Transverse colon (tissue), 4 donors: ENCODE data around the gene ZNF2. TPM values are rescaled to one million over a fixed set of nuclear protein-coding genes. Genes with fewer than 3 reads are reported as not detected.

ENCODE experiments used
- DNase-seq: peaks from one replicate; pipeline ENCODE4 v3.0.0-alpha.2; 2019
- H3K27ac ChIP-seq, 4 donors: fragments of 200-600 bp; sonication (generic); 2 replicates each; pipeline ENCODE4 v1.5.1; 2016 to 2018; ENCODE audit warnings: inconsistent platforms in 4 of 4
- H3K27me3 ChIP-seq: fragments of 200-600 bp; sonication (generic); 2 replicates; pipeline ENCODE4 v1.5.1; 2017; ENCODE audit warnings: inconsistent platforms
- H3K36me3 ChIP-seq, 4 donors: fragments of 200-600 bp; sonication (generic); 2 replicates each; pipeline ENCODE4 v1.5.1; 2017 to 2019; ENCODE audit warnings: inconsistent platforms in 4 of 4
- H3K4me1 ChIP-seq, 4 donors: fragments of 200-600 bp; sonication (generic); 2 replicates each; pipeline ENCODE4 v1.5.1; 2017 to 2020; ENCODE audit warnings: inconsistent platforms in 4 of 4
- H3K4me3 ChIP-seq, 4 donors: fragments of 200-600 bp; sonication (generic); 1 replicate in 1 of 4; 2 replicates in 3 of 4; pipeline versions ENCODE4 v1.5.1 to v1.6.1; 2017 to 2019; ENCODE audit warnings: inconsistent platforms in 4 of 4
- H3K9me3 ChIP-seq, 2 donors: fragments of 200-600 bp; sonication (generic); 2 replicates each; pipeline ENCODE4 v1.5.1; 2017 to 2019; ENCODE audit warnings: inconsistent platforms in 2 of 2
- EP300 ChIP-seq: sonication (generic); formaldehyde crosslinking; IDR thresholded peaks from one replicate; pipeline ENCODE4 v1.6.1; 2017; ENCODE audit warnings: antibody characterized with exemption, low read depth
- POLR2A ChIP-seq: fragments of 450-650 bp; IDR thresholded peaks from one replicate; pipeline ENCODE4 v1.6.1; 2016; ENCODE audit warnings: antibody characterized with exemption, mild to moderate bottlenecking, moderate library complexity
- POLR2AphosphoS5 ChIP-seq, 3 donors: sonication (generic); formaldehyde crosslinking; IDR thresholded peaks; one replicate each; pipeline ENCODE4 v1.6.1; 2016; ENCODE audit warnings: antibody characterized with exemption in 3 of 3
- WGBS, 2 donors: methylation state at CpG; one replicate each; pipeline ENCODE4 v1.1.5; 2018; ENCODE audit warnings: low coverage in 1 of 2; 5-methylcytosine and 5-hydroxymethylcytosine counted together
- in situ Hi-C, 4 donors: fragments of 200-750 bp; cut with MboI; loops; one replicate each; pipeline versions ENCODE4 v1.15.0 to v1.15.1; 2017; ENCODE audit warnings: low sequenced_read_pairs in 3 of 4, low pct_ligation_motif_present in 1 of 4, low pct_unique_long_range_greater_than_20kb in 1 of 4
- intact Hi-C: fragments of 100-400 bp; cut with DNase I; formaldehyde crosslinking; loops from one replicate; pipeline ENCODE4 v1.15.1; 2023; ENCODE audit warnings: low total_unique reads
- total RNA-seq, 4 donors: library from RNA; depleted of rRNA; stranded (reverse); fragments of >200 nt; gene quantifications; one replicate each; pipeline ENCODE4 v1.1.0, GENCODE V29; 2016
- TF ChIP-seq, protein P1 (sequence below), 5 experiments: fragments of 200-600 bp in 3 of 5; fragments of 450-650 bp in 2 of 5; sonication (generic) in 3 of 5; IDR thresholded peaks; 1 replicate in 2 of 5; 2 replicates in 3 of 5; pipeline ENCODE4 v1.5.1; 2016 to 2017; ENCODE audit warnings: antibody characterized with exemption in 5 of 5, inconsistent platforms in 3 of 5, mild to moderate bottlenecking in 2 of 5, moderate library complexity in 1 of 5

The ZNF2 gene
- total RNA-seq, 4 donors from 2014 or later = 0.20 to 4.1 (median 1.8) TPM

DNA sequence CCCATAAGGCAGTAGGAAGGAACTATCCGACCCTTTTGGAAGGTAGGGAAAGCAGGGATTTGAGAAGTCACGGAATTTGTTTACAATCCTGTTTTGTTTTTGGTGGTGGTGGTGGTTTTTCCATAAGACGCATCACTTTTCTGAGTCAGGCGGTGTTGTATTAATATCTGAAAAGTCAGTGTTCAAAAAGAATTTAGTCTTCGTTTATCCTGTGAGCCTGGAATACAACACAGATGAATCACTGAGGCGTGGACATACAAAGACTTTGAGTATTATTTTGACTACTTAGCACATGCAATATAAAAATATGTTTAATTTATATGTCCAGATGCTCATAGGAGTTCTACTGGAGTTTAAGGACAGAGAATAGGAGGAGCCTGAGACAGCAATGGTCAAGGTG lies 42.5 kb downstream of the ZNF2 start:
- in situ Hi-C loops (no loop called here), intact Hi-C loops (loop anchor here (10.0 kb wide), 1 partner anchor 127 kb away; no protein-coding TSS in a partner anchor)
- Histone ChIP-seq H3K36me3 (peaks cover 0 to 28% (median 14%) of the 10 kb centered on the region in 4 donors), H3K4me3 (peak overlapping the region in 3 of 4 donors; percentile 50 to 79 (median 59)), H3K9me3 (peaks cover 23 to 30% of the 10 kb centered on the region in 2 donors), H3K27ac (peak overlapping the region in 1 of 4 donors; percentile 91), H3K4me1 (peaks cover 0 to 21% (median 5%) of the 10 kb centered on the region in 4 donors), H3K27me3 (no peaks in the 10 kb centered on the region)
- WGBS, 2 donors = 65 to 74% methylated on average over 6 of the region's 6 CpGs
- no peak for DNase-seq
- no peak for TF ChIP-seq EP300
- TF ChIP-seq POLR2AphosphoS5 (IDR thresholded peaks at IDR 0.05) = no peak
- no peak for TF ChIP-seq POLR2A
- TF ChIP-seq, protein P1, sequence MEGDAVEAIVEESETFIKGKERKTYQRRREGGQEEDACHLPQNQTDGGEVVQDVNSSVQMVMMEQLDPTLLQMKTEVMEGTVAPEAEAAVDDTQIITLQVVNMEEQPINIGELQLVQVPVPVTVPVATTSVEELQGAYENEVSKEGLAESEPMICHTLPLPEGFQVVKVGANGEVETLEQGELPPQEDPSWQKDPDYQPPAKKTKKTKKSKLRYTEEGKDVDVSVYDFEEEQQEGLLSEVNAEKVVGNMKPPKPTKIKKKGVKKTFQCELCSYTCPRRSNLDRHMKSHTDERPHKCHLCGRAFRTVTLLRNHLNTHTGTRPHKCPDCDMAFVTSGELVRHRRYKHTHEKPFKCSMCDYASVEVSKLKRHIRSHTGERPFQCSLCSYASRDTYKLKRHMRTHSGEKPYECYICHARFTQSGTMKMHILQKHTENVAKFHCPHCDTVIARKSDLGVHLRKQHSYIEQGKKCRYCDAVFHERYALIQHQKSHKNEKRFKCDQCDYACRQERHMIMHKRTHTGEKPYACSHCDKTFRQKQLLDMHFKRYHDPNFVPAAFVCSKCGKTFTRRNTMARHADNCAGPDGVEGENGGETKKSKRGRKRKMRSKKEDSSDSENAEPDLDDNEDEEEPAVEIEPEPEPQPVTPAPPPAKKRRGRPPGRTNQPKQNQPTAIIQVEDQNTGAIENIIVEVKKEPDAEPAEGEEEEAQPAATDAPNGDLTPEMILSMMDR (IDR thresholded peaks at IDR 0.05) = no peak

DNA sequence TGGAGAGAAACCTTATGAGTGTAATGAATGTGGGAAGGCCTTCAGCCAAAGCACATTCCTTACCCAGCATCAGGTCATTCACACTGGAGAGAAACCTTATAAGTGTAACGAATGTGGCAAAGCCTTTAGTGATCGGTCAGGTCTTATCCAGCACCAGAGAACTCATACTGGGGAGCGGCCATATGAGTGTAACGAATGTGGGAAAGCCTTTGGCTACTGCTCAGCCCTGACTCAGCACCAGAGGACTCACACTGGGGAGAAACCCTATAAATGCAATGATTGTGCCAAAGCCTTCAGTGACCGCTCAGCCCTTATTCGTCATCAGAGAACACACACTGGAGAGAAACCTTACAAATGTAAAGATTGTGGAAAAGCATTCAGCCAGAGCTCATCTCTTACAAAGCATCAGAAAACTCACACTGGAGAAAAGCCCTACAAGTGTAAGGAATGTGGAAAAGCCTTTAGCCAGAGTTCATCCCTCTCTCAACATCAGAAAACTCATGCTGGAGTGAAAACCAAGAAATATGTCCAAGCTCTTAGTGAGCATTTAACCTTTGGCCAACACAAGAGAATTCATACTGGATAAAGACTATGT lies 49.5 kb downstream of the ZNF2 start:
- Histone ChIP-seq H3K9me3 (peaks cover 83 to 90% of the 10 kb centered on the region in 2 donors), H3K27ac (no peak overlapping the region), H3K4me3 (no peak overlapping the region), H3K4me1 (no peaks in the 10 kb centered on the region), H3K27me3 (no peaks in the 10 kb centered on the region), H3K36me3 (peaks cover 0 to 72% (median 28%) of the 10 kb centered on the region in 4 donors)
- no peak for DNase-seq
- in situ Hi-C loops = no loop called here
- 96 to 100% methylated on average over 2 to 6 of the region's 6 CpGs for WGBS, 2 donors
- TF ChIP-seq, protein P1 (IDR thresholded peaks at IDR 0.05) = no peak
- TF ChIP-seq POLR2AphosphoS5 (IDR thresholded peaks at IDR 0.05) (no peak), POLR2A (no peak), EP300 (no peak)
- intact Hi-C loops = no loop called here

DNA sequence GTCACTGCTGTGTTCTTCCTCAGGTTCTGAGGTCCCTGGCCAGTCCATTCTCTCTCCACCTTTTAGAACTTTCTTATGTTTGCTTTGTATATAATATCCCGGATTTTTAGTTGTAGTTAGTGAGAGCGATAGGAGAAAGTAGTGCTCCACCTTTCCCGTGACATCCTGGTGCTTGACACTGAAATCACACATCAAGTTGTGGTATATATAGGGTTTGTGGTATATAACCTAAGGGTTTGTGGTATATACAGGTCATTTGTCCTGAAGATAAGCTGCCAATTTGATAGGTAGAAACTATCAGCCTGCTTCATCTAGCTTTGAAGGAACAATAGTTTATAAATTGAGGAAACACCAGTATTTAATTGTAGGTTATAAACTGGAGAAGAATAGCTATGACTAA lies 54.8 kb downstream of the ZNF2 start:
- no peak overlapping the region for H3K4me3 ChIP-seq
- peaks cover 67 to 88% of the 10 kb centered on the region in 2 donors for H3K9me3 ChIP-seq
- intact Hi-C loops = no loop called here
- TF ChIP-seq POLR2A = no peak
- TF ChIP-seq, protein P1 (IDR thresholded peaks at IDR 0.05) = no peak
- TF ChIP-seq POLR2AphosphoS5 (IDR thresholded peaks at IDR 0.05) = no peak
- TF ChIP-seq EP300 = no peak
- H3K27me3 ChIP-seq = no peaks in the 10 kb centered on the region
- H3K4me1 ChIP-seq = no peaks in the 10 kb centered on the region
- 92 to 95% methylated on average over 2 to 3 of the region's 3 CpGs for WGBS, 2 donors
- peaks cover 0 to 20% (median 3%) of the 10 kb centered on the region in 4 donors for H3K36me3 ChIP-seq
- in situ Hi-C loops = loop anchor here in 1 of 4 donors (10.0 kb wide), 1 partner anchor 94 kb away; no protein-coding TSS in a partner anchor
- no peak overlapping the region for H3K27ac ChIP-seq
- no peak for DNase-seq

DNA sequence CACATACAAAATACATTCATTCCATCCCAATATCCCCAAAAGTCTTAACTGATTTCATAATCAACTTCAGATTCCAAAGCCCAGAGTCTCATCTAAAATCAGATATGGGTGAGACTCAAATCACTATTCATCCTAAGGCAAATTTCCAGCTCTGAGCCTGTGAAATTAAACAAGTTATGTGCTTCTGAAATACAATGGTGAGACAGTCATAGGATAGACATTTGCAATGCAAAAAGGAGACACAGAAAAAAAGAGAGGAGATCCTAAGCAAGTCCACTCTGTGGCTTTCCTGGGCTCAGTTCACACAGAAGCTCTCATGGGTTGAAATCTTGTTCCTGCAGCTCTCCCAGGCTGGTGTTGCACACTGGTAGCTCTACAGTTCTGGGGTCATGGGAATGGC lies 60.0 kb downstream of the ZNF2 start:
- in situ Hi-C loops = loop anchor here in 1 of 4 donors (10.0 kb wide), 1 partner anchor 89 kb away; no protein-coding TSS in a partner anchor
- no peak overlapping the region for H3K27ac ChIP-seq
- H3K9me3 ChIP-seq = peaks cover 25 to 38% of the 10 kb centered on the region in 2 donors
- peaks cover 0 to 1% (median 0%) of the 10 kb centered on the region in 4 donors for H3K36me3 ChIP-seq
- no peaks in the 10 kb centered on the region for H3K4me1 ChIP-seq
- intact Hi-C loops = no loop called here
- H3K4me3 ChIP-seq = no peak overlapping the region
- no peaks in the 10 kb centered on the region for H3K27me3 ChIP-seq
- no peak for DNase-seq
- TF ChIP-seq EP300 (no peak), POLR2AphosphoS5 (IDR thresholded peaks at IDR 0.05) (no peak), POLR2A (no peak)
- TF ChIP-seq, protein P1 (IDR thresholded peaks at IDR 0.05) = no peak
